ENCODE measurements around the gene KCNN3.
A peak's percentile ranks its signal among the peaks of the same experiment; 100 is the strongest.

Gene KCNN3

DNA sequence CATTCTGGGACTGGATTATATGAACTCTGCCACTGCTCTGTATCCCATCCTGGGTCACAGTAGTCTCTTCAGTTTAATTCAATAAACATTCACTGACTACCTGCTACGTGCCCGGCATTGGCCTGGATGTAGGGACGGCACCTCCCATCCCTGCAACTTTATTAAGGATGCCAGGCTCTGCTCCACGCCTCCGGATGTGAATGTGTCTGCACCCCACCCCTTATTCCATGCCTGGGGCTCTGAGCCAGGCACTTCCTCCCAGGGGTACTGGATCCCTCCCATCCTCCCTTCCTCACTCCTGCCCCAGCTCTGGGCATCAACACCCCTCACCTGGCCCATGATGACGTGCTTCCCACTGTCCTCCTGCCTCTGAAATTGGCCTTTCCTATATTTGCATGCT lies 53.7 kb downstream of the KCNN3 start:
- no peak for DNase-seq (ENCODE audit: insufficient read length, low spot score)
- no peak for TF ChIP-seq POLR2A (IDR thresholded peaks at IDR 0.05; ENCODE audit: low read depth, low read length)
- no peak for FAIRE-seq

- DNase-seq (ENCODE audit: insufficient read length, low spot score) (no peak), FAIRE-seq (no peak)
- TF ChIP-seq POLR2A (IDR thresholded peaks at IDR 0.05; ENCODE audit: low read depth, low read length): no peak
Measured at GRCh38 chr1:154813846-154814505, 56.1 kb downstream of the KCNN3 start.

DNA sequence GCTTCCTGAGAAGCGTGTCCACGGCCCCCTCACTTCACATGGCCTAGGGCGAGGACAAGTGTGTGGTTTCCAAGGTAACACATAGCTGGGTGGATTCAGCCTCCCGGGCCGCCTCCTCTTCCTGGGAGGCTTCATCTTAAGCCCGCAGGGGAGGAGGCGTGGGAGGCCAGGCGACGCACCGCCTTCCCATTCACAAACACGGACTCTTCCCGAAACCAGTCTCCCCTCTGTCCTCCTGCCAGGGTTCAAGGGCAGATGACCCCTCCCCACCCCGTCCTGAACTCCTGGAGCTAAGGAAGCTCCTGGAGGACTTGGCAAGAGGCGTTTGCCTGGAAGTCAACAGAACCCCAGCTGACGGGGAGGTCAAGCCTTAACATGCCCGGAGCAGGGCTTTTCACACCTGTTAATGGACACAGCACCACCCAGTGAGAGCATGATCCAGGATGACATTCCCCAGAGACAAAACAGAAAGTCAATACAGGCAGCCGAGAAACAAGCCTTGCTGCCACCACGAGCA lies 56.7 kb downstream of the KCNN3 start:
- TF ChIP-seq POLR2A (IDR thresholded peaks at IDR 0.05; ENCODE audit: low read depth, low read length): no peak
- DNase-seq (ENCODE audit: insufficient read length, low spot score): no peak
- no peak for FAIRE-seq

- TF ChIP-seq POLR2A (IDR thresholded peaks at IDR 0.05; ENCODE audit: low read depth, low read length): no peak
- FAIRE-seq (no peak), DNase-seq (ENCODE audit: insufficient read length, low spot score) (no peak)
Measured at GRCh38 chr1:154812877-154813276, 57.2 kb downstream of the KCNN3 start.

- FAIRE-seq: no peak
- no peak for TF ChIP-seq POLR2A (IDR thresholded peaks at IDR 0.05; ENCODE audit: low read depth, low read length)
- DNase-seq (ENCODE audit: insufficient read length, low spot score): no peak
Measured at GRCh38 chr1:154810571-154810970, 59.5 kb downstream of the KCNN3 start.

GRCh38 chr1:154809436-154810413 lies 60.4 kb downstream of the KCNN3 start:
- peak; percentile 91 for DNase-seq (ENCODE audit: insufficient read length, low spot score)
- FAIRE-seq: peak; percentile 58
- no peak for TF ChIP-seq POLR2A (IDR thresholded peaks at IDR 0.05; ENCODE audit: low read depth, low read length)

DNA sequence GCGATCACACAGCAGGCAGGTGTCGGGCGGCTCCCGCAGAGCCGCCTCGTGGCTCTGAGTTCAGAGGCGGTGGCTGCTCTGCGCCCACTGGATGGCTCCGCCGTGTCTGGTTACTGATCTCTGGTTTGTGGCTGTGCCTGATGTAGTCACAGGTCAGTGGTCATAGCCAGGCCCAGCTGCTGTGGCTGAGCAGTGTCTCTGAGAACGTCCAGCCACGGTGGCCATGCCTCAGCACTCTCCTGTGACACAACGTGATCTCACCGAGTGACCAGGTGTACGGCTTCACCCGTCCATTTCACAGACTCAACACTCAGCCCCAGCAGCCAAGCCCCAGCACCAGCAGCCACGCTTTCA lies 61.2 kb downstream of the KCNN3 start:
- FAIRE-seq: no peak
- TF ChIP-seq POLR2A (IDR thresholded peaks at IDR 0.05; ENCODE audit: low read depth, low read length): no peak
- no peak for DNase-seq (ENCODE audit: insufficient read length, low spot score)

GRCh38 chr1:154808261-154808908 lies 61.7 kb downstream of the KCNN3 start:
- no peak for FAIRE-seq
- DNase-seq (ENCODE audit: insufficient read length, low spot score): no peak
- no peak for TF ChIP-seq POLR2A (IDR thresholded peaks at IDR 0.05; ENCODE audit: low read depth, low read length)

- TF ChIP-seq POLR2A (IDR thresholded peaks at IDR 0.05; ENCODE audit: low read depth, low read length): no peak
- DNase-seq (ENCODE audit: insufficient read length, low spot score): no peak
- FAIRE-seq: no peak
Measured at GRCh38 chr1:154807048-154807591, 63.0 kb downstream of the KCNN3 start.

- TF ChIP-seq POLR2A (IDR thresholded peaks at IDR 0.05; ENCODE audit: low read depth, low read length): no peak
- FAIRE-seq (no peak), DNase-seq (ENCODE audit: insufficient read length, low spot score) (no peak)
Measured at GRCh38 chr1:154806333-154806732, 63.7 kb downstream of the KCNN3 start.

- DNase-seq (ENCODE audit: insufficient read length, low spot score) (no peak), FAIRE-seq (no peak)
- TF ChIP-seq POLR2A (IDR thresholded peaks at IDR 0.05; ENCODE audit: low read depth, low read length): no peak
Measured at GRCh38 chr1:154802982-154803920, 66.8 kb downstream of the KCNN3 start.

- TF ChIP-seq POLR2A (IDR thresholded peaks at IDR 0.05; ENCODE audit: low read depth, low read length): no peak
- FAIRE-seq (no peak), DNase-seq (ENCODE audit: insufficient read length, low spot score) (no peak)
Measured at GRCh38 chr1:154802336-154802969, 67.6 kb downstream of the KCNN3 start.

Data from H54 (cell line).